Measurements from ENCODE around the gene GAL3ST2.

DNA sequence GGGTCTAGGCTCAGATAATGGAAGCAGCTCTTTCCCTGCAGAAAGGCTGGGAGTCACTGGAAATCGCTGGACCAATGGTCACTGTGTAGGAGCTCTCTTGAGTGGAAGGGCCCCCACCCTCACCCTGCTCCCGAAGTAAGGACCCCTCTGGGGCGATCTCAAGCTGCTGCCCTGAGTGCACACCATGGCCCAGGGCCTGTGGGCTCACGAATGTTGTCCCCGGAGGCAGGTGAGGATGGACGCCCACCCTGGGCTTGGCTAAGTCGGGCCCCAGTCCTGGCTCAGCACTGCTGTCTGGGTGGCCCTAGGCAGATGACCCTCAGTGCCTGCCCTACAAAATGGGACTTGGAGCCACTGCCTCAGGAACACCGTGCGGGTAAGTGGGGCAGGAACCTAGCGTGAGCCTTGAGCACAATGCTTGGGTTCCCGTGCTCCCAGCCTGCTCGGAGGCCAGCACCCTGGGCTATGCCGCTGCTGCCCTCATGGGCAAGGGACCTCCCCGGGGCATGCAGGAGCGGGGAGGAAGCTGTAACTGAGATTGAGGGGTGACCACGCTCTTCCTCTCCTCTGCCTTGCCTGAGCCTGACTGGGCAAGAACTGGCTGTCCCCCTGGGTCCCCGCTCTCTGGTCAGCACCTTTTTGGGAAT lies 38.5 kb upstream of the GAL3ST2 start:
- TF ChIP-seq, protein P1, sequence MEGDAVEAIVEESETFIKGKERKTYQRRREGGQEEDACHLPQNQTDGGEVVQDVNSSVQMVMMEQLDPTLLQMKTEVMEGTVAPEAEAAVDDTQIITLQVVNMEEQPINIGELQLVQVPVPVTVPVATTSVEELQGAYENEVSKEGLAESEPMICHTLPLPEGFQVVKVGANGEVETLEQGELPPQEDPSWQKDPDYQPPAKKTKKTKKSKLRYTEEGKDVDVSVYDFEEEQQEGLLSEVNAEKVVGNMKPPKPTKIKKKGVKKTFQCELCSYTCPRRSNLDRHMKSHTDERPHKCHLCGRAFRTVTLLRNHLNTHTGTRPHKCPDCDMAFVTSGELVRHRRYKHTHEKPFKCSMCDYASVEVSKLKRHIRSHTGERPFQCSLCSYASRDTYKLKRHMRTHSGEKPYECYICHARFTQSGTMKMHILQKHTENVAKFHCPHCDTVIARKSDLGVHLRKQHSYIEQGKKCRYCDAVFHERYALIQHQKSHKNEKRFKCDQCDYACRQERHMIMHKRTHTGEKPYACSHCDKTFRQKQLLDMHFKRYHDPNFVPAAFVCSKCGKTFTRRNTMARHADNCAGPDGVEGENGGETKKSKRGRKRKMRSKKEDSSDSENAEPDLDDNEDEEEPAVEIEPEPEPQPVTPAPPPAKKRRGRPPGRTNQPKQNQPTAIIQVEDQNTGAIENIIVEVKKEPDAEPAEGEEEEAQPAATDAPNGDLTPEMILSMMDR (IDR thresholded peaks at IDR 0.05): no peak
- TF ChIP-seq POLR2A (IDR thresholded peaks at IDR 0.05): no peak

Data from uterus (tissue), 2 donors.